HG03442 (cell line): Measurements from ENCODE around the gene PCDHGA3.
"Not testable (repeated sequence)": the region's sequence is repeated elsewhere in the genome, so short reads cannot be mapped to it uniquely, and the experiment has no call there.

Experiments used
- ATAC-seq: cut with Tn5 transposase; IDR thresholded peaks from one replicate; pipeline ENCODE4 v1.9.1; 2021; ENCODE audit warnings: mild to moderate bottlenecking, moderate library complexity; ENCODE audit not compliant: unreplicated experiment

PCDHGA3 gene

GRCh38 chr5:141343242-141343952 lies at the start of gene PCDHGA3:
Gene PCDHGA3 (plus strand): TSS chr5:141343829. CDS start chr5:141344034, 205 bp downstream.
- no peak for ATAC-seq

- ATAC-seq, result no peak
Measured at GRCh38 chr5:141298376-141298775, 45.3 kb upstream of the PCDHGA3 start.

- no peak for ATAC-seq
Measured at GRCh38 chr5:141303756-141304155, 39.9 kb upstream of the PCDHGA3 start, which contains the start of gene SLC25A2. Gene SLC25A2 (minus strand): TSS chr5:141304049. CDS start chr5:141303865, 184 bp downstream.

GRCh38 chr5:141306630-141307029 lies 37.0 kb upstream of the PCDHGA3 start:
- ATAC-seq, result no peak

DNA sequence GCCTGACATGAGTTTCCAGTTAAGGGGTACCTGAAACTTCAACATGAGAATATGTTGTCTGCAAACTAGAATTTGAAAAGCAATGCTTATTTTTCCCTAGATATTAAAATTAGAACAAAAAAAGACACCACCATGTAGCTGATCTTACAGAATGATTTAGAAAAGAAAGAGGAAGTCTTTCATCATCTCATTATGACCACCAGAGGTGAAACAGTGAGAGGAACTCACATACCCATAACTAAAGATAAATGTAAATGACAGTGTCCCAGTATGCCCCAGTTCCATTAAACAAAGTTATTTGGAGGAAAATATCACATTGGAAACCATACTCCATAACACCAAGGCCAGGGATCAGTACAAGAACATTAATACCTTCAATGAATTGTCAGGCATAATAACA lies 29.9 kb upstream of the PCDHGA3 start:
- ATAC-seq, result no peak

GRCh38 chr5:141316963-141317362 lies 26.7 kb upstream of the PCDHGA3 start:
- ATAC-seq, result not testable (repeated sequence)

- no peak for ATAC-seq
Measured at GRCh38 chr5:141319202-141319601, 24.4 kb upstream of the PCDHGA3 start.

DNA sequence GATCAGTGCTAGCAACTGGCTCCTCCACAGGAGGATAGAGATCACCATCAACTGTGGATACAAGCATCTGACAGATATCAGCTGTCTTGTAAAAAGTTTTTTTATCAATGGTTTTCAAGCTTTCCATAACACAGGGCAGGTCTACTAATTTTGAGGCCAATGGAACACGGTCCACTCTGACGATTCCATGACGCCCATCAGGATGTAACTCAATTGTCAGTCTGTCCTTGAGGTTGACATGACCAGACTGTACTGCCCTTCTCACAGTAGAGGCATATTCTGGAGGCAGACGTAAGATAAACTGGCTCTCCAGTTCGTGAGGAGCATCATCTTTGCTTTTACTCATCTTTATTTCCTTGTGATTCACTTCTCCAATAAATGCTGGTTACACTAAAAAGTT lies 23.9 kb upstream of the PCDHGA3 start:
- no peak for ATAC-seq

GRCh38 chr5:141320225-141321169 lies 23.1 kb upstream of the PCDHGA3 start, which contains the start of gene TAF7:
Gene TAF7 (minus strand): TSS chr5:141320784. CDS start chr5:141320044, 740 bp downstream.
- ATAC-seq, result peak; percentile 92

DNA sequence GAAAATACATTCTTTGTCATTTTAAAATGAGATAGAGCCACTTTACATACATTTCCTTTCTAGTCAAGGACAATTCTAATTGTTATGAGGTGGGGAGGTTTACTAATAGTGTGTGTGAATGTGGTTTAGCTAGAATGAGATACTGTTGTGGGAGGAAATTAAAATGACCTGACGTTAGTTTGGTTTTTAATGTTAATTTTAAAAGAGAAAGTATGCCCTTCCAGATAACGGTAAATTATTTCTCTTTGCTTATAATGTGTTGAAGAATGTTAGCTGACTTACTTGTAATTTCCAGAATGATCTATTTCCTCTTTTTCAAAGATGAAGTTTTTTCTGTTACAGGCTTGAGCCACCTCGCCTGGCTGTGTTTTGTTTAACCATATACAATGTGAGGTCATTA lies 21.4 kb upstream of the PCDHGA3 start:
- no peak for ATAC-seq

- peak; percentile 85 for ATAC-seq
Measured at GRCh38 chr5:141326088-141326854, 17.4 kb upstream of the PCDHGA3 start.

GRCh38 chr5:141328231-141328630 lies 15.4 kb upstream of the PCDHGA3 start:
- ATAC-seq, result no peak

DNA sequence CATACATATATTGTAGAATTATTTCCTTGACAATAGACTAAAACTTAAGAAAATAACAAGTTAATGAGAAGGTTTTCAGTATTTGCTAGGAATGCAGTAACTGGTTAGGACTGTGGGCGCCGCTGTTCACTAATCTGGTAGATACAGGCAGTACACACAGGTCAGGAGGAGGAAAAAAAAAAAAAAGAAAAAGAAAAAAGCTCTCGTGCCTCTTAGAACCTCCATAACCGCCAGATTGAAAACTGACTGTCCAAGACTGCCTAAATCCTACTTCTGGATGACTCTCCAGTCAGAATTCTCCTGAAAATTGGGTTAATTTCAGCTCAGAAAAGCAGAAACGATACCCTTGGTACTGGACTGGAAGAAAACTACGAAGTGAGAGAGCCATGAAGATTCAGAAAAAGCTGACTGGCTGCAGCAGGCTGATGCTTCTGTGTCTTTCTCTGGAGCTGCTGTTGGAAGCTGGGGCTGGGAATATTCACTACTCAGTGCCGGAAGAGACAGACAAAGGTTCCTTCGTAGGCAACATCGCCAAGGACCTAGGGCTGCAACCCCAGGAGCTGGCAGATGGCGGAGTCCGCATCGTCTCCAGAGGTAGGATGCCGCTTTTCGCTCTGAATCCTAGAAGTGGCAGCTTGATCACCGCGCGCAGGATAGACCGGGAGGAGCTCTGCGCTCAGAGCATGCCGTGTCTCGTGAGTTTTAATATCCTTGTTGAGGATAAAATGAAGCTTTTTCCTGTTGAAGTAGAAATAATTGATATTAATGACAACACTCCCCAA lies 13.1 kb upstream of the PCDHGA3 start, which contains the start of gene PCDHGA1:
Gene PCDHGA1, plus strand, starts transcription at position 216 of the 782 bp plus-strand sequence.
- ATAC-seq, result no peak

- ATAC-seq, result not testable (repeated sequence)
Measured at GRCh38 chr5:141332571-141332970, 11.1 kb upstream of the PCDHGA3 start.

GRCh38 chr5:141338538-141339306 lies 4.9 kb upstream of the PCDHGA3 start, which contains the start of gene PCDHGA2:
Gene PCDHGA2 (plus strand): TSS chr5:141338760.
- ATAC-seq, result no peak

- ATAC-seq, result not testable (repeated sequence)
Measured at GRCh38 chr5:141340781-141341354, 2.8 kb upstream of the PCDHGA3 start.

GRCh38 chr5:141342773-141343172 lies 856 bp upstream of the PCDHGA3 start:
- ATAC-seq, result no peak

DNA sequence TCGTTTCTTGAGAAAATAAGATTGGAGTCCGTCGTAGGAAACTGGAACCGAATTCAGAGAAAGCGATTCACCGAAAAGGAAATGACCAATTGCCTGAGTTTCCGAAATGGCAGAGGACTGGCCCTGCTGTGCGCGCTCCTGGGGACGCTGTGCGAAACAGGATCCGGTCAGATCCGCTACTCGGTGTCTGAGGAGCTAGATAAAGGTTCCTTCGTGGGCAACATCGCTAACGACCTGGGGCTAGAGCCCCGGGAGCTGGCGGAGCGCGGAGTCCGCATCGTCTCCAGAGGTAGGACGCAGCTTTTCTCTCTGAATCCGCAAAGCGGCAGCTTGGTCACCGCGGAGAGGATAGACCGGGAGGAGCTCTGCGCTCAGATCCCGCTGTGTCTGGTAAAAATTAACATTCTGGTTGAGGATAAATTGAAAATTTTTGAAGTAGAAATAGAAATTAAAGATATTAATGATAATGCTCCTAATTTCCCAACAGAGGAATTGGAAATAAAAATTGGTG lies 379 bp downstream of the PCDHGA3 start:
- ATAC-seq, result no peak

GRCh38 chr5:141345327-141345726 lies 1.7 kb downstream of the PCDHGA3 start:
- no peak for ATAC-seq
